Tibial nerve (tissue), 4 donors: ENCODE measurements around the gene MAP2K2. TPM values are rescaled to one million over a fixed set of nuclear protein-coding genes. Genes with fewer than 3 reads are reported as not detected.

Experiments
- DNase-seq, 2 donors: peaks; one replicate each; pipeline ENCODE4 v3.0.0-alpha.2; 2019; ENCODE audit warnings: low spot score in 2 of 2
- H3K27ac ChIP-seq, 4 donors: fragments of 200-600 bp; sonication (generic) in 3 of 4; one replicate each; pipeline ENCODE4 v1.5.1; 2017 to 2019; ENCODE audit warnings: mild to moderate bottlenecking in 1 of 4
- H3K27me3 ChIP-seq, 2 donors: fragments of 200-600 bp; sonication (generic) in 1 of 2; one replicate each; pipeline versions ENCODE4 v1.5.1 to v1.6.0; 2017 to 2019
- H3K36me3 ChIP-seq, 3 donors: fragments of 200-600 bp; sonication (generic); one replicate each; pipeline ENCODE4 v1.5.1; 2018 to 2019
- H3K4me1 ChIP-seq, 4 donors: fragments of 200-600 bp; sonication (generic) in 3 of 4; one replicate each; pipeline ENCODE4 v1.5.1; 2017 to 2019
- H3K4me3 ChIP-seq, 4 donors: fragments of 200-600 bp; sonication (generic) in 3 of 4; one replicate each; pipeline ENCODE4 v1.5.1; 2017 to 2019; ENCODE audit warnings: mild to moderate bottlenecking in 1 of 4, moderate library complexity in 1 of 4
- H3K9me3 ChIP-seq, 4 donors: fragments of 200-600 bp; sonication (generic) in 3 of 4; one replicate each; pipeline ENCODE4 v1.5.1; 2017 to 2019
- EP300 ChIP-seq, 2 donors: sonication (generic); formaldehyde crosslinking; IDR thresholded peaks; one replicate each; pipeline ENCODE4 v1.6.1; 2017; ENCODE audit warnings: antibody characterized with exemption in 2 of 2, mild to moderate bottlenecking in 1 of 2
- POLR2A ChIP-seq, 2 donors: fragments of 450-650 bp; IDR thresholded peaks; one replicate each; pipeline ENCODE4 v1.6.1; 2017; ENCODE audit warnings: antibody characterized with exemption in 2 of 2, mild to moderate bottlenecking in 2 of 2, moderate library complexity in 2 of 2
- WGBS, 2 donors: methylation state at CpG; one replicate each; pipeline ENCODE4 v1.1.5; 2018; 5-methylcytosine and 5-hydroxymethylcytosine counted together
- total RNA-seq, 4 donors: library from RNA; depleted of rRNA; stranded (reverse); fragments of >200 nt; gene quantifications; one replicate each; pipeline ENCODE4 v1.1.0, GENCODE V29; 2016
- TF ChIP-seq, protein P1 (sequence below), 5 experiments: fragments of 200-600 bp in 3 of 5; fragments of 450-650 bp in 2 of 5; sonication (generic) in 3 of 5; IDR thresholded peaks; one replicate each; pipeline ENCODE4 v1.5.1; 2016 to 2019; ENCODE audit warnings: antibody characterized with exemption in 5 of 5, mild to moderate bottlenecking in 3 of 5, moderate library complexity in 2 of 5

MAP2K2 gene
- total RNA-seq, 4 donors from 2014 or later, result 36.9 to 128 (median 75.0) TPM

GRCh38 chr19:4059891-4060620, 63.9 kb downstream of the MAP2K2 start:
- Histone ChIP-seq H3K36me3 (peaks cover 0 to 12% (median 0%) of the 10 kb centered on the region in 3 donors), H3K4me3 (peak overlapping the region; percentile 8 to 100 (median 47)), H3K27ac (peak overlapping the region; percentile 88 to 100 (median 98)), H3K4me1 (peaks cover 0 to 90% (median 65%) of the 10 kb centered on the region in 4 donors), H3K9me3 (no peaks in the 10 kb centered on the region), H3K27me3 (no peaks in the 10 kb centered on the region)
- peak; percentile 51 to 58 for DNase-seq
- TF ChIP-seq POLR2A (IDR thresholded peaks at IDR 0.05) (no peak), EP300 (IDR thresholded peaks at IDR 0.05) (no peak)
- TF ChIP-seq, protein P1, sequence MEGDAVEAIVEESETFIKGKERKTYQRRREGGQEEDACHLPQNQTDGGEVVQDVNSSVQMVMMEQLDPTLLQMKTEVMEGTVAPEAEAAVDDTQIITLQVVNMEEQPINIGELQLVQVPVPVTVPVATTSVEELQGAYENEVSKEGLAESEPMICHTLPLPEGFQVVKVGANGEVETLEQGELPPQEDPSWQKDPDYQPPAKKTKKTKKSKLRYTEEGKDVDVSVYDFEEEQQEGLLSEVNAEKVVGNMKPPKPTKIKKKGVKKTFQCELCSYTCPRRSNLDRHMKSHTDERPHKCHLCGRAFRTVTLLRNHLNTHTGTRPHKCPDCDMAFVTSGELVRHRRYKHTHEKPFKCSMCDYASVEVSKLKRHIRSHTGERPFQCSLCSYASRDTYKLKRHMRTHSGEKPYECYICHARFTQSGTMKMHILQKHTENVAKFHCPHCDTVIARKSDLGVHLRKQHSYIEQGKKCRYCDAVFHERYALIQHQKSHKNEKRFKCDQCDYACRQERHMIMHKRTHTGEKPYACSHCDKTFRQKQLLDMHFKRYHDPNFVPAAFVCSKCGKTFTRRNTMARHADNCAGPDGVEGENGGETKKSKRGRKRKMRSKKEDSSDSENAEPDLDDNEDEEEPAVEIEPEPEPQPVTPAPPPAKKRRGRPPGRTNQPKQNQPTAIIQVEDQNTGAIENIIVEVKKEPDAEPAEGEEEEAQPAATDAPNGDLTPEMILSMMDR (IDR thresholded peaks at IDR 0.05), result no peak
- WGBS, 2 donors, result 28 to 49% methylated on average over 17 to 41 of the region's 42 CpGs

GRCh38 chr19:4059453-4059871, 64.5 kb downstream of the MAP2K2 start:
- Histone ChIP-seq H3K4me1 (peaks cover 0 to 96% (median 65%) of the 10 kb centered on the region in 4 donors), H3K36me3 (peaks cover 3 to 18% (median 4%) of the 10 kb centered on the region in 3 donors), H3K9me3 (no peaks in the 10 kb centered on the region), H3K27ac (peak overlapping the region; percentile 88 to 100 (median 98)), H3K27me3 (no peaks in the 10 kb centered on the region), H3K4me3 (peak overlapping the region; percentile 8 to 100 (median 42))
- DNase-seq, result no peak
- WGBS, 2 donors, result 34 to 40% methylated on average over 12 of the region's 19 CpGs
- TF ChIP-seq POLR2A (IDR thresholded peaks at IDR 0.05) (no peak), EP300 (IDR thresholded peaks at IDR 0.05) (no peak)
- TF ChIP-seq, protein P1 (IDR thresholded peaks at IDR 0.05), result no peak

GRCh38 chr19:4058693-4059452, 65.0 kb downstream of the MAP2K2 start:
- Histone ChIP-seq H3K27me3 (no peaks in the 10 kb centered on the region), H3K36me3 (peaks cover 7 to 24% (median 9%) of the 10 kb centered on the region in 3 donors), H3K27ac (peak overlapping the region; percentile 88 to 100 (median 98)), H3K9me3 (no peaks in the 10 kb centered on the region), H3K4me1 (peaks cover 0 to 97% (median 64%) of the 10 kb centered on the region in 4 donors), H3K4me3 (peak overlapping the region; percentile 3 to 100 (median 42))
- TF ChIP-seq, protein P1 (IDR thresholded peaks at IDR 0.05), result no peak
- TF ChIP-seq POLR2A (IDR thresholded peaks at IDR 0.05) (no peak), EP300 (IDR thresholded peaks at IDR 0.05) (no peak)
- DNase-seq, result no peak
- WGBS, 2 donors, result 25 to 29% methylated on average over 5 to 21 of the region's 30 CpGs

DNA sequence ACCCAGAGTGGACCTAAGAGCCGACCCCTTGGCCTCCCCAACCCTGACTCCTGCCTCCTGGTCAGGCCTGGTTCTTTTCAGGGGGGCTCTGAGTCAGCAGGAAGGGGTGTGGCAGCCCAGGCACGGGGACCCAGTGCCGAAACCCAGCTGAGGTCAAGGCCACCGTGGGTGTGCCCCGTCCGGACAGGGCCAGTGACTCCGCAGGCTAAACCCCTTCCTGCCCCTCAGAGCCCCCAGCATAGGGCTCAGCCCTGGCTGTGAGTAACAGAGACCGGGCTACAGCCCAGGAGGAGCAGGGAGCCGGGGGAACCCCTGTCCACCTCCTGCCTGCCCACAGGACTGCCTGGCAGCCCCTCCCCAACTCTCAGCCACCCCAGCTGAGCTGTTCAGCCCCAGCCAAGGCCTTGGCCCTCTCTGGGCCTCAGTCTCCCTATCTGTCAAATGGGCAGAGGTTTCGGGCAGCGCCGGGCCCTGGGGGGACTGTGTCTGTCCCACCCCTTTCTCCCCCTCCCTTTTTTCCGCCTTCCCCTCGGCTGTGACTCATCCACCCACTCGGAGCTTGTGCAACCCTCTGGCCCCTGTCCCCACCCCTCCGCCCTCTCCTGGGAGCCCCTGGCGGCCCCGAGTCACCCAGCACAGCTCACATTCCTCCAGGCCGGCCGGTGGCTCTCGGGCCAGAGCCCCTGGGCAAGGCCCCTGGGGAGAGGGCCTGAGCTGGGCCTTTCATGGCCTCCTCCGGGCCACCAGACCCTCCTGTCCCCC, 65.8 kb downstream of the MAP2K2 start:
- Histone ChIP-seq H3K27ac (peak overlapping the region; percentile 88 to 100 (median 98)), H3K9me3 (no peaks in the 10 kb centered on the region), H3K4me3 (peak overlapping the region; percentile 3 to 100 (median 42)), H3K4me1 (peaks cover 0 to 97% (median 64%) of the 10 kb centered on the region in 4 donors), H3K27me3 (no peaks in the 10 kb centered on the region), H3K36me3 (peaks cover 12 to 32% (median 16%) of the 10 kb centered on the region in 3 donors)
- TF ChIP-seq EP300 (IDR thresholded peaks at IDR 0.05), result peak in 1 of 2 donors; percentile 83
- peak in 1 of 2 donors; percentile 32 for TF ChIP-seq POLR2A (IDR thresholded peaks at IDR 0.05)
- TF ChIP-seq, protein P1 (IDR thresholded peaks at IDR 0.05), result peak in 3 of 5 experiments; percentile 7 to 40 (median 15)
- WGBS, 2 donors, result 16 to 20% methylated on average over 19 to 22 of the region's 22 CpGs
- DNase-seq, result peak; percentile 80 to 87
